Hematopoietic multipotent progenitor cell treated with erythropoietin and hydrocortisone succinate and interleukin-3 and kit ligand, for 6 days (in vitro differentiated cells): Measurements from ENCODE around the gene CRYBG3.

Experiments
- DNase-seq: peaks from one replicate; pipeline ENCODE4 v3.0.0-alpha.2; 2015

Gene CRYBG3

GRCh38 chr3:97981886-97982285, 160.1 kb downstream of the CRYBG3 start:
- DNase-seq: no peak

GRCh38 chr3:97983933-97984491, 162.2 kb downstream of the CRYBG3 start:
- no peak for DNase-seq

GRCh38 chr3:97987306-97987705, 165.5 kb downstream of the CRYBG3 start:
- no peak for DNase-seq

- no peak for DNase-seq
These were observed 167.2 kb downstream of the CRYBG3 start for GRCh38 chr3:97988784-97989568.

- no peak for DNase-seq
These were observed 168.9 kb downstream of the CRYBG3 start for GRCh38 chr3:97990624-97991292.

- DNase-seq: no peak
These were observed 169.5 kb downstream of the CRYBG3 start for GRCh38 chr3:97991293-97991682.

- DNase-seq: no peak
These were observed 170.8 kb downstream of the CRYBG3 start for GRCh38 chr3:97992547-97993173.

- no peak for DNase-seq
These were observed 171.7 kb downstream of the CRYBG3 start for GRCh38 chr3:97993526-97993925.

GRCh38 chr3:97994328-97994945, 172.6 kb downstream of the CRYBG3 start:
- DNase-seq: no peak
